Prostate gland (tissue), 2 donors: ENCODE results near the gene ARMC3.

Experiments used
- POLR2AphosphoS5 ChIP-seq: sonication (generic); formaldehyde crosslinking; IDR thresholded peaks from one replicate; pipeline ENCODE4 v1.6.1; 2017; ENCODE audit warnings: antibody characterized with exemption
- TF ChIP-seq, protein P1 (sequence below), 4 experiments: fragments of 200-600 bp in 2 of 4; fragments of 450-650 bp in 2 of 4; sonication (generic) in 2 of 4; IDR thresholded peaks; 1 replicate in 3 of 4; 2 replicates in 1 of 4; pipeline ENCODE4 v1.5.1; 2016 to 2019; ENCODE audit warnings: antibody characterized with exemption in 4 of 4, mild to moderate bottlenecking in 2 of 4, moderate library complexity in 2 of 4

- TF ChIP-seq, protein P1, sequence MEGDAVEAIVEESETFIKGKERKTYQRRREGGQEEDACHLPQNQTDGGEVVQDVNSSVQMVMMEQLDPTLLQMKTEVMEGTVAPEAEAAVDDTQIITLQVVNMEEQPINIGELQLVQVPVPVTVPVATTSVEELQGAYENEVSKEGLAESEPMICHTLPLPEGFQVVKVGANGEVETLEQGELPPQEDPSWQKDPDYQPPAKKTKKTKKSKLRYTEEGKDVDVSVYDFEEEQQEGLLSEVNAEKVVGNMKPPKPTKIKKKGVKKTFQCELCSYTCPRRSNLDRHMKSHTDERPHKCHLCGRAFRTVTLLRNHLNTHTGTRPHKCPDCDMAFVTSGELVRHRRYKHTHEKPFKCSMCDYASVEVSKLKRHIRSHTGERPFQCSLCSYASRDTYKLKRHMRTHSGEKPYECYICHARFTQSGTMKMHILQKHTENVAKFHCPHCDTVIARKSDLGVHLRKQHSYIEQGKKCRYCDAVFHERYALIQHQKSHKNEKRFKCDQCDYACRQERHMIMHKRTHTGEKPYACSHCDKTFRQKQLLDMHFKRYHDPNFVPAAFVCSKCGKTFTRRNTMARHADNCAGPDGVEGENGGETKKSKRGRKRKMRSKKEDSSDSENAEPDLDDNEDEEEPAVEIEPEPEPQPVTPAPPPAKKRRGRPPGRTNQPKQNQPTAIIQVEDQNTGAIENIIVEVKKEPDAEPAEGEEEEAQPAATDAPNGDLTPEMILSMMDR (IDR thresholded peaks at IDR 0.05) = no peak
- TF ChIP-seq POLR2AphosphoS5 = no peak
These were observed 36.1 kb upstream of the ARMC3 start for GRCh38 chr10:22891797-22892196.
